ENCODE data around the gene PREX1.

GRCh38 chr20:48794360-48794759, 33.4 kb downstream of the PREX1 start:
- no peak for TF ChIP-seq CTCF (IDR thresholded peaks at IDR 0.05)
- TF ChIP-seq POLR2A (IDR thresholded peaks at IDR 0.05), result no peak

Measured in prostate gland (tissue), 2 donors.